Astrocyte of the cerebellum (primary cell): ENCODE results near the gene PTPRT.

Source experiments
- DNase-seq: peaks from one replicate; pipeline ENCODE4 v3.0.0-alpha.2; 2011; ENCODE audit warnings: low read depth
- H3K4me3 ChIP-seq: 2 replicates; pipeline ENCODE4 v1.5.1; 2011; ENCODE audit warnings: mild to moderate bottlenecking, low read depth, low read length, moderate library complexity
- in situ Hi-C: cut with HindIII; loops from 2 replicates; pipeline ENCODE4 v1.10.0; 2017; ENCODE audit warnings: low sequenced_read_pairs
- TF ChIP-seq, protein P1 (sequence below): IDR thresholded peaks from 2 replicates; pipeline ENCODE4 v1.5.1; 2012; ENCODE audit warnings: low read length, low read depth, moderate library complexity, mild to moderate bottlenecking; ENCODE audit errors: missing control alignments

The PTPRT gene

DNA sequence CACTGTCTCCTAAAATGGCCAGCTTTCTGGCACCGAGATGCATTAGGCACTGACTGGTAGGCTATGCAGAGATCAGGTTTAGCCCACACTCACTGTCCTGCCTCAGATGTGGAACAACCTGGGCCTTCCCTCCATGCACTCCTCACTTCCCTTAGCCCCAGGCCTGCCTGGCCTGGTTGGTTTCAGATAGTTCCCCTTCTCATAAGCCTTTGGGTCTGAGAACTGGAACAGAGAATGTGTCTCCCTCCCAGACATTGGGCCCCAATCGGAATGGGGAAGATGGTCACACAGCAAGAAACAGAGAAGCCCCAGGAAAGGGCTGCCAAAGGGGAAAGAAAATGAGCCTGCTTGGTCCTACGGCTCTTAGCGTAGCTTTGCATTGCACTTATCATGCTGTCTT, 809.4 kb downstream of the PTPRT start:
- no peak for DNase-seq
- in situ Hi-C loops = no loop called here
- TF ChIP-seq, protein P1, sequence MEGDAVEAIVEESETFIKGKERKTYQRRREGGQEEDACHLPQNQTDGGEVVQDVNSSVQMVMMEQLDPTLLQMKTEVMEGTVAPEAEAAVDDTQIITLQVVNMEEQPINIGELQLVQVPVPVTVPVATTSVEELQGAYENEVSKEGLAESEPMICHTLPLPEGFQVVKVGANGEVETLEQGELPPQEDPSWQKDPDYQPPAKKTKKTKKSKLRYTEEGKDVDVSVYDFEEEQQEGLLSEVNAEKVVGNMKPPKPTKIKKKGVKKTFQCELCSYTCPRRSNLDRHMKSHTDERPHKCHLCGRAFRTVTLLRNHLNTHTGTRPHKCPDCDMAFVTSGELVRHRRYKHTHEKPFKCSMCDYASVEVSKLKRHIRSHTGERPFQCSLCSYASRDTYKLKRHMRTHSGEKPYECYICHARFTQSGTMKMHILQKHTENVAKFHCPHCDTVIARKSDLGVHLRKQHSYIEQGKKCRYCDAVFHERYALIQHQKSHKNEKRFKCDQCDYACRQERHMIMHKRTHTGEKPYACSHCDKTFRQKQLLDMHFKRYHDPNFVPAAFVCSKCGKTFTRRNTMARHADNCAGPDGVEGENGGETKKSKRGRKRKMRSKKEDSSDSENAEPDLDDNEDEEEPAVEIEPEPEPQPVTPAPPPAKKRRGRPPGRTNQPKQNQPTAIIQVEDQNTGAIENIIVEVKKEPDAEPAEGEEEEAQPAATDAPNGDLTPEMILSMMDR = no peak

GRCh38 chr20:42379385-42379784, 810.3 kb downstream of the PTPRT start:
- H3K4me3 ChIP-seq = no peak overlapping the region
- TF ChIP-seq, protein P1 = no peak
- in situ Hi-C loops = no loop called here
- DNase-seq = no peak

More for the DNA sequence above, 809.4 kb downstream of the PTPRT start:
- H3K4me3 ChIP-seq = no peak overlapping the region

DNA sequence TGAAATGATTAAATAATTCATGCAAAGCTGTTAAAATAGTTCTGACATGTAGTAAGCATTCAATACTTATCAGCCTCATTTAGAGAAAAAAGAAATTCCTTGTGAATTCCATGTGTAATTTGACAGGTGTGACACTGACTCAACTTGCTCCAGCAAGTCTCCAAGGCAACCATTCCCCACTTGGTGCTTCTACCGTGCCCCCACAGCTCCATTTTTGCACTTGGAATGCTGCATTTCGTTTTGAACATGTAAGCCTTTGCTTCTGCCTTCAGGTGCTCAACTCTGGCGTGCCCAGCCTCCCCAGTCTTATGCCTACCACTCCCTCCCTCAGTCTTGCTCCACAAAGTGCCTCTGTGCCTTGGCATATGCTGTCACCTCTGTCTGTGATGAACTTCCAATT, 810.9 kb downstream of the PTPRT start:
- no peak for DNase-seq
- no peak overlapping the region for H3K4me3 ChIP-seq
- TF ChIP-seq, protein P1 = no peak
- in situ Hi-C loops = no loop called here

GRCh38 chr20:42376131-42376530, 813.6 kb downstream of the PTPRT start:
- no peak for DNase-seq
- no peak overlapping the region for H3K4me3 ChIP-seq
- TF ChIP-seq, protein P1 = no peak
- in situ Hi-C loops = no loop called here

GRCh38 chr20:42373049-42373448, 816.7 kb downstream of the PTPRT start:
- TF ChIP-seq, protein P1 = no peak
- no peak overlapping the region for H3K4me3 ChIP-seq
- in situ Hi-C loops = no loop called here
- DNase-seq = no peak

DNA sequence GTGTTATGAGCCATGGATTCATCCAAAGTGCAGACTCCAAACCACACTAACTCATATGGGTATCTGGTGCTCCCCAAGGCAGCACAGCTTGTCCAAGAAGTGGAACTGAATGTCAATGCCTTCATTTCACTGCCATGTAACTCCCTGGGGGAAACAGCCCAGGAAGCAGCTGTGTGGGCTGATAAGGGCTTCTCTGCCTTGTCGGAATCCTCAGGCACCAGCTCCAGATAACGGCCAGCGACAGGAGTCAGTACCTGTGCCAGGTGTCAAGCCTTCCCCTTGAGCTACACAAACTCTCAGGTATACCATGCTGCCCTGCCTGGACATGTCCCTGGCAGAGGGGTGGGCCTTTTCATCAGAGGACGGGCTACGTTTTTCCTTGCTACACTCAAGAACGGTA, 819.6 kb downstream of the PTPRT start:
- in situ Hi-C loops = no loop called here

More for the DNA sequence above, 819.6 kb downstream of the PTPRT start:
- DNase-seq = no peak
- TF ChIP-seq, protein P1 = no peak
- no peak overlapping the region for H3K4me3 ChIP-seq
